PC-9 (cell line): Measurements from ENCODE around the gene NLGN4X. TPM values are rescaled to one million over a fixed set of nuclear protein-coding genes. Genes with fewer than 3 reads are reported as not detected.

ENCODE experiments used
- BruUV-seq: library from RNA; stranded (reverse); fragments of 400-500 nt; replicated peaks from 2 replicates; lab custom pipeline; 2021; lab: Mats Ljungman, UMichigan
- CTCF ChIA-PET: fragments of 300-600 bp; sonication (Branson Sonifier 250); formaldehyde crosslinking; loops from one replicate; lab custom pipeline; 2022; ENCODE audit warnings: antibody characterized with exemption; lab: Charles Lee
- POLR2A ChIA-PET: fragments of 300-600 bp; sonication (Branson Sonifier 250); formaldehyde crosslinking; loops from one replicate; lab custom pipeline; 2022; ENCODE audit warnings: antibody characterized with exemption; ENCODE audit not compliant: unreplicated experiment; lab: Charles Lee
- DNase-seq, 2 experiments: peaks; one replicate each; pipeline versions ENCODE4 v3.0.0 to v3.0.0-alpha.2; 2015 to 2022; ENCODE audit warnings: mixed read lengths in 1 of 2
- H2AFZ ChIP-seq: fragments of 200-600 bp; sonication (generic); 2 replicates; pipeline ENCODE4 v1.8.1; 2017; ENCODE audit warnings: antibody characterized with exemption
- H3F3A ChIP-seq: fragments of 200-600 bp; sonication (generic); 2 replicates; pipeline ENCODE4 v1.8.1; 2017; ENCODE audit warnings: antibody characterized with exemption, mild to moderate bottlenecking, low read depth; ENCODE audit not compliant: insufficient read depth
- H3K27ac ChIP-seq: fragments of 200-600 bp; sonication (generic); 2 replicates; pipeline ENCODE4 v1.6.1; 2016; ENCODE audit warnings: mixed run types
- H3K27me3 ChIP-seq: fragments of 200-600 bp; sonication (generic); 2 replicates; pipeline ENCODE4 v1.6.1; 2016; ENCODE audit warnings: low read depth, mixed run types; ENCODE audit not compliant: insufficient read depth
- H3K36me3 ChIP-seq: fragments of 200-600 bp; sonication (generic); 2 replicates; pipeline ENCODE4 v1.6.1; 2016; ENCODE audit warnings: low read depth, mixed run types
- H3K4me1 ChIP-seq: fragments of 200-600 bp; sonication (generic); replicated peaks from 2 replicates; pipeline ENCODE4 v1.6.1; 2016; ENCODE audit warnings: mixed run types; ENCODE audit not compliant: insufficient read depth
- H3K4me2 ChIP-seq: fragments of 200-600 bp; sonication (generic); 2 replicates; pipeline ENCODE4 v1.6.1; 2017; ENCODE audit warnings: mixed run types
- H3K4me3 ChIP-seq: fragments of 200-600 bp; sonication (generic); 2 replicates; pipeline ENCODE4 v1.6.1; 2016; ENCODE audit warnings: mixed run types
- H3K79me2 ChIP-seq: fragments of 200-600 bp; sonication (generic); 2 replicates; pipeline ENCODE4 v1.6.1; 2017; ENCODE audit warnings: low read depth, mixed run types
- H3K9me2 ChIP-seq: fragments of 200-600 bp; sonication (generic); 2 replicates; pipeline ENCODE4 v1.8.1; 2017; ENCODE audit warnings: mild to moderate bottlenecking; ENCODE audit not compliant: insufficient read depth
- H3K9me3 ChIP-seq: fragments of 200-600 bp; sonication (generic); 2 replicates; pipeline ENCODE4 v1.8.1; 2016; ENCODE audit warnings: low read depth; ENCODE audit not compliant: insufficient read depth
- H4K20me1 ChIP-seq: fragments of 200-600 bp; sonication (generic); 2 replicates; pipeline ENCODE4 v1.8.1; 2017; ENCODE audit not compliant: insufficient read depth
- CTCF ChIP-seq: fragments of 200-600 bp; sonication (generic); conservative IDR thresholded peaks from 2 replicates; pipeline ENCODE4 v1.6.1; 2017; ENCODE audit warnings: mixed run types, antibody characterized with exemption, mild to moderate bottlenecking, moderate library complexity
- EZH2 ChIP-seq: fragments of 200-600 bp; sonication (generic); IDR thresholded peaks from 2 replicates; pipeline ENCODE4 v1.8.0; 2017; ENCODE audit warnings: antibody characterized with exemption, low read depth
- intact Hi-C: fragments of 100-400 bp; cut with micrococcal nuclease; formaldehyde crosslinking; loops from one replicate; pipeline ENCODE4 v1.10.0; 2022; ENCODE audit not compliant: unreplicated experiment
- total RNA-seq: library from RNA; stranded (reverse); gene quantifications from 2 replicates; pipeline ENCODE4 v1.2.3, GENCODE V29; 2021

NLGN4X gene
- total RNA-seq, 1 experiment from 2014 or later, result 0.31 TPM

GRCh38 chrX:6225911-6226595, 2.6 kb downstream of the NLGN4X start:
- BruUV-seq, result no TSS peak
- POLR2A ChIA-PET, result no interaction called here
- no peak overlapping the region for H3K4me3 ChIP-seq

GRCh38 chrX:6225288-6225910, 3.3 kb downstream of the NLGN4X start:
- Histone ChIP-seq H4K20me1 (no peaks in the 10 kb centered on the region), H3K9me3 (no peaks in the 10 kb centered on the region), H3K27ac (no peak overlapping the region), H3K9me2 (no peaks in the 10 kb centered on the region), H3K4me1 (no peaks in the 10 kb centered on the region), H3K4me2 (0 out of 2 replicates have a peak overlapping the region, but pooled peaks have one; percentile 9), H3K4me3 (no peak overlapping the region), H3F3A (no peaks in the 10 kb centered on the region), H3K36me3 (no peaks in the 10 kb centered on the region), H3K27me3 (no peaks in the 10 kb centered on the region), H3K79me2 (no peaks in the 10 kb centered on the region), H2AFZ (no peak overlapping the region)
- intact Hi-C loops, result loop anchor here (1.0 kb wide), 1 partner anchor 204 kb away; no protein-coding TSS in a partner anchor
- ChIA-PET POLR2A (no interaction called here), CTCF (interaction anchor here (0.6 kb wide), 1 partner anchor 53 kb away, joined by 8 read pairs; no protein-coding TSS in a partner anchor)
- DNase-seq, result no peak
- no TSS peak for BruUV-seq
- no peak for TF ChIP-seq CTCF
- TF ChIP-seq EZH2, result no peak

More at GRCh38 chrX:6225911-6226595, 2.6 kb downstream of the NLGN4X start:
- Histone ChIP-seq H3K27ac (no peak overlapping the region), H3K9me2 (no peaks in the 10 kb centered on the region), H3F3A (no peaks in the 10 kb centered on the region), H3K27me3 (no peaks in the 10 kb centered on the region), H3K36me3 (no peaks in the 10 kb centered on the region), H2AFZ (no peak overlapping the region), H3K4me1 (no peaks in the 10 kb centered on the region), H3K79me2 (no peaks in the 10 kb centered on the region), H4K20me1 (no peaks in the 10 kb centered on the region), H3K9me3 (no peaks in the 10 kb centered on the region), H3K4me2 (0 out of 2 replicates have a peak overlapping the region, but pooled peaks have one; percentile 9)
- TF ChIP-seq EZH2, result no peak
- TF ChIP-seq CTCF, result 0 out of 2 replicates have a peak, but pooled peaks have one; percentile 38
- intact Hi-C loops, result loop anchor here (1.0 kb wide), 1 partner anchor 205 kb away; no protein-coding TSS in a partner anchor
- CTCF ChIA-PET, result interaction anchor here (0.6 kb wide), 1 partner anchor 53 kb away, joined by 8 read pairs; no protein-coding TSS in a partner anchor
- no peak for DNase-seq

- H2AFZ ChIP-seq, result no peak overlapping the region
- H3K4me1 ChIP-seq, result no peaks in the 10 kb centered on the region
- H3K4me3 ChIP-seq, result no peak overlapping the region
- H3K4me2 ChIP-seq, result no peak overlapping the region
- no peaks in the 10 kb centered on the region for H4K20me1 ChIP-seq
- no peaks in the 10 kb centered on the region for H3F3A ChIP-seq
- no peaks in the 10 kb centered on the region for H3K27me3 ChIP-seq
- TF ChIP-seq EZH2 (no peak), CTCF (no peak)
- H3K9me3 ChIP-seq, result no peaks in the 10 kb centered on the region
- intact Hi-C loops, result no loop called here
- no peaks in the 10 kb centered on the region for H3K36me3 ChIP-seq
- CTCF ChIA-PET, result no interaction called here
- DNase-seq, result no peak
- H3K27ac ChIP-seq, result no peak overlapping the region
- POLR2A ChIA-PET, result no interaction called here
- H3K79me2 ChIP-seq, result no peaks in the 10 kb centered on the region
- no peaks in the 10 kb centered on the region for H3K9me2 ChIP-seq
- no TSS peak for BruUV-seq
Measured at GRCh38 chrX:6223516-6223915, 5.2 kb downstream of the NLGN4X start.
